HG03565 (cell line): ENCODE data around the gene CADM1.

Experiments used
- ATAC-seq: cut with Tn5 transposase; IDR thresholded peaks from one replicate; pipeline ENCODE4 v1.9.1; 2021; ENCODE audit warnings: mild to moderate bottlenecking, moderate library complexity; ENCODE audit not compliant: unreplicated experiment

The CADM1 gene

GRCh38 chr11:115452241-115452640 is 52.0 kb downstream of the CADM1 start:
- no peak for ATAC-seq

- no peak for ATAC-seq
Measured at GRCh38 chr11:115450519-115450918, 53.7 kb downstream of the CADM1 start.

GRCh38 chr11:115447273-115447864 is 56.8 kb downstream of the CADM1 start:
- no peak for ATAC-seq

GRCh38 chr11:115446214-115446613 is 58.0 kb downstream of the CADM1 start:
- no peak for ATAC-seq

GRCh38 chr11:115444542-115444941 is 59.7 kb downstream of the CADM1 start:
- no peak for ATAC-seq

- no peak for ATAC-seq
Measured at GRCh38 chr11:115439969-115440540, 64.2 kb downstream of the CADM1 start.

GRCh38 chr11:115439385-115439784 is 64.8 kb downstream of the CADM1 start:
- ATAC-seq = no peak

GRCh38 chr11:115437902-115438575 is 66.2 kb downstream of the CADM1 start:
- no peak for ATAC-seq

GRCh38 chr11:115430345-115430744 is 73.9 kb downstream of the CADM1 start:
- ATAC-seq = no peak

- no peak for ATAC-seq
Measured at GRCh38 chr11:115428306-115428705, 75.9 kb downstream of the CADM1 start.

GRCh38 chr11:115425816-115426215 is 78.4 kb downstream of the CADM1 start:
- ATAC-seq = no peak

GRCh38 chr11:115425250-115425649 is 79.0 kb downstream of the CADM1 start:
- no peak for ATAC-seq

GRCh38 chr11:115423728-115424459 is 80.3 kb downstream of the CADM1 start:
- no peak for ATAC-seq

GRCh38 chr11:115421992-115422689 is 82.1 kb downstream of the CADM1 start:
- no peak for ATAC-seq

- no peak for ATAC-seq
Measured at GRCh38 chr11:115421352-115421991, 82.7 kb downstream of the CADM1 start.

- ATAC-seq = no peak
Measured at GRCh38 chr11:115420505-115420904, 83.7 kb downstream of the CADM1 start.

GRCh38 chr11:115418626-115419025 is 85.6 kb downstream of the CADM1 start:
- no peak for ATAC-seq

GRCh38 chr11:115418081-115418480 is 86.1 kb downstream of the CADM1 start:
- no peak for ATAC-seq

- no peak for ATAC-seq
Measured at GRCh38 chr11:115411120-115411519, 93.1 kb downstream of the CADM1 start.

GRCh38 chr11:115409691-115410220 is 94.5 kb downstream of the CADM1 start:
- no peak for ATAC-seq
